Mucosa of gallbladder (tissue), 1 donor: ENCODE measurements around the gene ZNF595. TPM values are rescaled to one million over a fixed set of nuclear protein-coding genes. Genes with fewer than 3 reads are reported as not detected.
"Not testable (repeated sequence)": the region's sequence is repeated elsewhere in the genome, so short reads cannot be mapped to it uniquely, and the experiment has no call there.

Experiments
- DNase-seq: peaks from one replicate; pipeline ENCODE4 v3.0.0-alpha.2; 2020; ENCODE audit warnings: low spot score
- total RNA-seq: library from RNA; stranded (reverse); gene quantifications from one replicate; pipeline ENCODE4 v1.2.1, GENCODE V29; 2021
- donor health status: DM: no; HTN: no; CAD: no.

The ZNF595 gene
- total RNA-seq, 1 donor from 2014 or later, result 17.6 TPM

GRCh38 chr4:85951-86350, 32.8 kb downstream of the ZNF595 start:
- no peak for DNase-seq

- DNase-seq, result not testable (repeated sequence)
Measured at GRCh38 chr4:86559-87324, 33.6 kb downstream of the ZNF595 start.

- DNase-seq, result no peak
Measured at GRCh38 chr4:98386-98785, 45.3 kb downstream of the ZNF595 start.

- no peak for DNase-seq
Measured at GRCh38 chr4:99863-100262, 46.7 kb downstream of the ZNF595 start.

GRCh38 chr4:107083-107443, 53.9 kb downstream of the ZNF595 start:
- no peak for DNase-seq

- no peak for DNase-seq
Measured at GRCh38 chr4:107444-108429, 54.6 kb downstream of the ZNF595 start.

- DNase-seq, result no peak
Measured at GRCh38 chr4:112771-113170, 59.6 kb downstream of the ZNF595 start.

GRCh38 chr4:113732-114131, 60.6 kb downstream of the ZNF595 start:
- no peak for DNase-seq

GRCh38 chr4:114149-114548, 61.0 kb downstream of the ZNF595 start:
- no peak for DNase-seq

- DNase-seq, result no peak
Measured at GRCh38 chr4:116499-116898, 63.4 kb downstream of the ZNF595 start.

GRCh38 chr4:120616-121015, 67.5 kb downstream of the ZNF595 start:
- no peak for DNase-seq

GRCh38 chr4:121408-122084, 68.4 kb downstream of the ZNF595 start:
- DNase-seq, result no peak

GRCh38 chr4:123922-124274, 70.8 kb downstream of the ZNF595 start:
- not testable (repeated sequence) for DNase-seq

GRCh38 chr4:124275-125081, 71.4 kb downstream of the ZNF595 start, which contains the start of gene ZNF718:
Gene ZNF718 (plus strand): TSS chr4:124501. CDS start chr4:124671, 170 bp downstream.
- DNase-seq, result peak; percentile 96

- DNase-seq, result peak; percentile 35
Measured at GRCh38 chr4:125091-125771, 72.1 kb downstream of the ZNF595 start.

GRCh38 chr4:125833-126232, 72.7 kb downstream of the ZNF595 start:
- DNase-seq, result no peak

GRCh38 chr4:132483-132882, 79.4 kb downstream of the ZNF595 start:
- DNase-seq, result no peak
